Left renal cortex interstitium (tissue), 4 donors: Measurements from ENCODE around the gene RAPSN. TPM values are rescaled to one million over a fixed set of nuclear protein-coding genes. Genes with fewer than 3 reads are reported as not detected.

Source experiments
- DNase-seq, 4 donors: peaks; one replicate each; pipeline ENCODE4 v3.0.0-alpha.2; 2013; ENCODE audit warnings: low read depth in 4 of 4, low spot score in 2 of 4, missing footprints in 1 of 4
- polyA plus RNA-seq, 4 donors: library from polyadenylated mRNA; unstranded; fragments of 120-200 nt; gene quantifications; one replicate each; pipeline ENCODE4 v1.2.1, GENCODE V29; 2013; ENCODE audit not compliant: insufficient read length in 4 of 4

The RAPSN gene
- under 1 TPM in 3 of 4 donors, not detected in 1; 0.10 to 0.30 (median 0.21) TPM for polyA plus RNA-seq

- DNase-seq = no peak
Observed at GRCh38 chr11:47448566-47449427, at the start of gene RAPSN. RAPSN (minus strand) TSS chr11:47449136; CDS start chr11:47448964, 172 bp downstream.

DNA sequence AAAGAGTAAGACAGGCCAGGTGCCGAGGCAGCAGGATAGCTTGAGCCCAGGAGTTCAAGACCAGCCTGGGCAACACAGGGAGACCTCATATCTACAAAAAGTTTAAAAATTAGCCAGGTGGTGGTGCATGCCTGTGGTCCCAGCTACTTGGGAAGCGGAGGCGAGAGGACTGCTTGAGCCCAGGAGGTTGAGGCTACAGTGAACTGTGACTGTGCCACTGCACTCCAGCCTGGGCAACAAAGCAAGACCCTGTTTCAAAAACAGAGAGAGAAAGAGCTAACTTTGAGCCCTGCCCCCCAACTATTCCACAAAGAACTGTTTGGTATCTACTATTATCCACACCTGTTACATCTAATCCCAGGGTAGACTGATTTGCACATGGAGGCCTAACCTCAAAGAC is 49.2 kb upstream of the RAPSN start:
- DNase-seq = no peak

- DNase-seq = no peak
Observed at GRCh38 chr11:47496808-47497207, 47.9 kb upstream of the RAPSN start.

- no peak for DNase-seq
Observed at GRCh38 chr11:47495856-47496217, 46.9 kb upstream of the RAPSN start.

DNA sequence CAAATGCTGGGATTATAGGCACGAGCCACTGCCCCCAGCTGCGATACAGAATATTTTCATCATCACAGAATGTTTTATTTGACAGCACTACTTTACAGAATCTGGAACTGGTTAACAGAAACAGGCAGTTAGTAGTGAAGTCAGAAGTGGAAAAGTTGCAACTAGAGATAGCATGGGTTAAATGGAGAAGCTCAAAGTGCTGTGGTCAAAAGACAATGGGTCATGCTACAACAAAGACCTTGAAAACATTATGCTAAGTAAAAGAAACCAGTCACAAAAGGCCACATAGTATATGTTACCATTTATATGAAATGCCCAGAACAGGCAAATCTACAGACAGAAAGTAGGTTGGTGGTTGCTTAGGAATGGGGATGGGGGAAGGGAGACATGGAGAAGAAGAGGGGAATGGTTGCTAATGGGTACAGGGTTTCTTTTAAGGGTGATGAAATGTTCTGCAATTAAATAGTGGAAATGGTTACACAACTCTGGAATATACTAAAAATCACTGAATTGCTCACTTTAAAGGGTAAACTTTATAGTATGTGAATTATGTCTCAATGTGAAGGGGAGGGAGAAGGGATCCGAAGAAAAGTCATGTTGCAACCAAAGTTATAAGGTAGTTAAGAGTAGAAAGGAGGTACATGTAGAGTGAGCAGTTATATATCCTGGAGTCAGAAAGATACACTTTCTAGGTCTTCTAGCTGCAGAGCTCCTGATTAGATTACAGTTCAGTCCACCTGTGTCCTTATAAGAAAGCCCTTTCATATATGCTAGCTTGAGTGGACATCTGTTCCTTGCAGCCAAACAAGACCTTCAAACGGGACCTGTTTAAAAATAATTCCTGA is 46.3 kb upstream of the RAPSN start:
- no peak for DNase-seq

- DNase-seq = no peak
Observed at GRCh38 chr11:47489395-47489755, 40.4 kb upstream of the RAPSN start.

- no peak for DNase-seq
Observed at GRCh38 chr11:47488674-47489394, 39.9 kb upstream of the RAPSN start.

DNA sequence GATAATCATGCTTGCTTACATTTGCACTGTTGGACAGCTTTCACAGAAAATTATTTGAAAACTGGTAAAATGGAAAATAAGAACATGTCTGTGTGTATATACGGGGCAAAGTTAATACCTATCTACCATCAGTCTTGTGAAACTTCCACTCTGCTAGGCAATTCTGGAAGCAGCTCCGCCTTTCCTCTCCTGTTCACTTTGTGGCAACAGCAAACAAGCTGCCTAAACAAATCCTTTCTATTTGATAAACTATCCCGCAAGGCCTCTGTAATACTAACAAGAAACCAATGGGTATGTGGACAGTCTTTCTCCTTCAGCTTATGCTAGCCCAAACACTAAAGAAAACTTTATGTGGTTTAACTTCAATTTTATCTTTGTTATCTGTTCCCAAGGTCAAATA is 39.2 kb upstream of the RAPSN start:
- DNase-seq = no peak

DNA sequence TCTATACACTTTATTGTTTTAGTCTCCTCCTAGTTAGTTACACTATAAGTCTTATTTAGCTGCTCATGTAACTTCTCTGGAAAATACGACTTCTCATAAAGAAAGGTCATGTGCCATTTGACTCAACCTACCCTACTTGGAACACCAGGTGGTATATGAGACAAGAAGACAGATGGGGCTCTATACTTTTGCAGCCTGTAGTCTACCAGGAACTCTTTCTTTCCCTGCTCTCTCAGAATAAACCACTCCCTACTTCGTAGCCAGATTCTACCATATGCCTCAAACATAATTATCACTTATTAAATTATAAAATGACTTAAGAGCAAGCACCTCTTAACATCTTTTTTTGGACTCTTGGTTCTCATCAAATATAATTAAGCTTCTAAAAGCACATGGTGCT is 38.5 kb upstream of the RAPSN start:
- no peak for DNase-seq

GRCh38 chr11:47485107-47485506 is 36.2 kb upstream of the RAPSN start:
- no peak for DNase-seq

- no peak for DNase-seq
Observed at GRCh38 chr11:47483457-47483856, 34.5 kb upstream of the RAPSN start.

DNA sequence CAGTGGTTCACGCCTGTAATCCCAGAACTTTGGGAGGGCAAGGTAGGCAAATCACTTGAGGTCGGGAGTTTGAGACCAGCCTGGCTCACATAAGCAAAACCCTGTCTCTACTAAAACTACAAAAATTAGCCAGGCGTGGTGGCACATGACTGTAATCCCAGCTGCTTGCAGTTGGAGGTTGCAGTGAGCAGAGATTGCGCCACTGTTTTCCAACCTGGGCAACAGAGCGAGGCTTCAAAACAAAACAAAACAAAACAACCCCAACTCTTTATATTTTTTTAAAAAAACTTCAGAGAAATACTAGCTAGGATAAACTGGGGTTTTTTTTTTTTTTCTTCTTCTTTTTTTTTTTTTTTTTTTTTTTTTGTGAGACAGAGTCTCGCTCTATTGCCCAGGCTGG is 31.8 kb upstream of the RAPSN start:
- DNase-seq = no peak

- DNase-seq = no peak
Observed at GRCh38 chr11:47478651-47479329, 29.9 kb upstream of the RAPSN start.

GRCh38 chr11:47477753-47478152 is 28.8 kb upstream of the RAPSN start:
- no peak for DNase-seq

DNA sequence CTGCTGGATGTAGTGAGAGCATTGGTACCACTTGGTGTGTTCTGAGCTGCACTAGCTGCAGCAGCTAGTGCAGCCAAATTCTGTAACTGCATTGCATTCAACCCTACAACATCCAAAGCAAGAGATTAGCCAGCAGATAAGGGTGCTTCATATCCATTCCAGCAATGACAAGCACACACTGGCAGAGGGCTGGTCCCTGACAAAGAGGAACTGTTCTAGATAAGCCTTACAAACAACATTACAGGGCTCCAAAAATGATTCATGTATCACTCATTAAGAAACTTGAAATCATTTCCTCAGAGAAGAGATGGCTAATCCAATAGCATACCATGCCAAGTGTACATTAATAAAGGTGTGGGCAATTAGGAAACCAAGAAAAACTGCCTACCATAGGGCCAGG is 28.4 kb upstream of the RAPSN start:
- DNase-seq = no peak

DNA sequence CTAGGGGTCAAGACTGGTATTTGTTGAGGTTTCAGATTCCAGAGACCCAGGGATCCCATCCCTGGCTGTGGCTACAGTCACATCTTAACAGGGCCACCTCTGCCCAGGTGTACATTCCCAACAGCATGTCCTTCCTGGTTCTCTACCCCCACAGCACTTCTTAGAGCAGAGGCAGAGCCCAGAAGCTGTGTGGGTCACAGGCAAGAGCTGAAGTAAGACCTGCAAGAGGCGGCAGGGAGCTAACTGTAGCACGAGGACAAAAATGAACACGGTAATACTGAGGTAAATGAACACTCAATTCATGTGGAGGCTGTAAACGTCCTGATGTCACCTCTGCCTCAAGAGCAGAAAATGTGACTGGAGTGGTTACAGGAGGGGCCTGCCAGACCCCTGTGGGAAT is 21.7 kb upstream of the RAPSN start:
- DNase-seq = no peak

DNA sequence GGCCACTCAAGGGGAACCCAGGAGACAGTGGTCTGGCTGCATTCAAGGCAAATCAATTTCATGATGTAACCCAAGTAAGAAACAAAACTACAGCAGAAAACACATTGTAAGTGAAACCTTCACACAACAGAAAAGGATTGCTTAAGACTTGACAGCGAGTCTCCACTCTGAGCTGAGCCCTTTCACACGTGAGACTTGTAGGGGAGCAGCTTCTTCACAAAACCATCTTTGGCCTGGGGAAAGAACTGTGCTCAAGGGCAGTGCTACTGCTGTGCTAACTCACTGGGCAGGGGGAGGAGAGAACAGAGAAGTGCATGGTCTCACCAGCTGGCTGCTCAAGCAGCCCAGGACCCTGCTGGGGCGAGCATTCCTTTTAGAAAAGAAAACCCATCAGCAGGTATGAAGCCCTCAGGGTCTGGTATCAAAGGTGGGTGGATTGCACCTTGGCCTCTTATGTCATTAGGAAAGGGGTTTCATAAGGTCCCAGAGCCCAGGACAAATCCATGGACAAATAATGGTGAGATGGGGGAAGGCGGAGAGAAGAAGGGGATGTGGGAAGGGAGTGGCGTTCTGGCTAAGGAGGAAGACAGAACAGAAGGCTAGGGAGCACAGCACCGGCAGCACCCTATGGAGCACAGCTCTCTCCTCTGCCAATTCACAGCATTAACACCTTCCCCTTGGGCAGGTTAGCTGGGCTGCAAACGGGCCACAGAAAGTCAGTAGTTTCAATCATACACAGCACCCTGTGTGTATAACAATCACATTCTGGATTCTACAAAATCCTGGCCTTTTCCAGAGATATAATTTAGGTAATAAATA is 20.6 kb upstream of the RAPSN start:
- DNase-seq = no peak

DNA sequence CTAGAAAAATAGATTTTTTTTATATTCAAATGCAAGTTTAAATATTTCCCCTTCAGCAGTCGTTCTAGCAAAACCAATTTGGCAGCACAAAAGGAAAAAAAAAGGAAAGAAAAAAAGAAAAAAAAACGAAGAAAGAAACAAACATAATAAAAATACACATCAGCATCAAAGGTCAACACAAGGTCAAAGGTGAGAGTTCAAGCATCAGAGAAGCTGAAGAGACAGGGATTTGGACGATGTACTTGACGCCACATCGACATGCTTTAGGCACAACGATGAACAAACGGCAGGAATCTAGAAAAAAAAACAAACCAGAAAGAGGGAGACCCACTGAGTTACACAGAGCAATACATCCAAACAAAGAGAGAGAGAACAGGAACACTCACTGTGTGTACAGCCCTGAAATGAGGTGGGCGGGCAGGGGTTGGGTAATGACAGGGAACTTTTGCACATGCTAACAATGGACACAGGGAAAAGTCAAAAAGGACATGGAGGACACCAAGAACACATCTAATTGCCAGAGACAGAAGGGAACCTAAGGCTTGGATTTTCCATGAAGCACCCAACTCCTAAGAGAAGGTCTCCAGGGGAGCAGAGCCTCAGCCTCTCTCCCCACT is 19.8 kb upstream of the RAPSN start:
- DNase-seq = no peak

GRCh38 chr11:47467357-47467756 is 18.4 kb upstream of the RAPSN start:
- no peak for DNase-seq
